ENCODE data around the gene QRSL1. TPM values are rescaled to one million over a fixed set of nuclear protein-coding genes. Genes with fewer than 3 reads are reported as not detected.

Gene QRSL1
- total and polyA plus RNA-seq, 2 donors (not counting 3 experiments of a cell fraction or from before 2014, with no cell fraction given), result 4.3 to 11.3 TPM

DNA sequence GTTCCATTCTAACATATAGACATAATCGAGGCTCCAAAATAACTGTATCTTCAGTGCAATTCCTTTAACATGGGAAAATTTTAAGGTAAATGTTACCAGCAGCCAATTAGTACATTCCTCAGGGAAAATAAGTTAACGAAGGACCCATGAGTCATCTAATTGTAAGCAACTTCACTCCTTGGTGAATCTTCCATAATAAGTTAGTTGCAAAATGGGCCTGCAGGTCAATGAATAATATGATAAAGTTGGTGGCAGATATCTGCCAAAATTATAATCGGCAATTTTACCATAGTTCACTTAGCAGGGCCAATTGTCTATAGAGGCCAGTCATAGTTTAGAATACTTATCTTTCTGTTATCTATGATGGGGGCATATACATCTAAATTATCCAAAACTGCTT is 42.3 kb downstream of the QRSL1 start:
- Histone ChIP-seq H3K27ac (ENCODE audit: insufficient read depth, low read depth, low read length) (no peak overlapping the region), H3K27me3 (ENCODE audit: control insufficient read depth in 2 of 2, insufficient read depth in 2 of 2, low read length in 2 of 2) (no peaks in the 10 kb centered on the region), H3K4me1 (ENCODE audit: control insufficient read depth, extremely low read depth, insufficient read depth, low read length) (no peaks in the 10 kb centered on the region), H3K9me1 (replicated peaks; ENCODE audit: control insufficient read depth, extremely low read depth, insufficient read depth, low read length) (no peaks in the 10 kb centered on the region), H3K79me2 (ENCODE audit: control insufficient read depth, insufficient read depth, low read length) (no peaks in the 10 kb centered on the region), H2AFZ (ENCODE audit: low read depth, low read length) (no peak overlapping the region), H3K9me3 (replicated peaks; ENCODE audit: control insufficient read depth, insufficient read depth, low read length) (no peaks in the 10 kb centered on the region), H3K4me2 (ENCODE audit: insufficient read depth, low read length) (no peak overlapping the region), H4K20me1 (replicated peaks; ENCODE audit: control insufficient read depth, extremely low read depth, insufficient read depth, low read length) (no peaks in the 10 kb centered on the region), H3K9ac (replicated peaks; ENCODE audit: extremely low read depth, insufficient read depth, low read length) (no peak overlapping the region), H3K4me3 (replicated peaks in 1 of 3; ENCODE audit: insufficient read depth in 1 of 3, low read depth in 1 of 3, low read length in 3 of 3) (no peak overlapping the region), H3K36me3 (ENCODE audit: control insufficient read depth in 2 of 2, extremely low read depth in 1 of 2, insufficient read depth in 2 of 2, low read length in 2 of 2) (no peaks in the 10 kb centered on the region)
- intact Hi-C loops (cut with micrococcal nuclease), result no loop called here
- TF ChIP-seq POLR2A (IDR thresholded peaks at IDR 0.05; ENCODE audit: low read depth, low read length), result no peak
- no peak for TF ChIP-seq FOS (IDR thresholded peaks at IDR 0.05; ENCODE audit: borderline replicate concordance, insufficient read depth, low read length)
- POLR2A ChIA-PET, result no interaction called here
- no TSS peak for BruUV-seq (replicated peaks)
- FAIRE-seq (no peak), DNase-seq (ENCODE audit: low read depth, low spot score) (no peak)
- CTCF ChIA-PET, result no interaction called here
- dilution Hi-C loops (cut with MboI; ENCODE audit: extremely low pct_ligation_motif_present, low sequenced_read_pairs), result no loop called here

- POLR2A ChIA-PET, result no interaction called here
Observed at GRCh38 chr6:106674541-106675229, 45.3 kb downstream of the QRSL1 start.

More at GRCh38 chr6:106674541-106675229, 45.3 kb downstream of the QRSL1 start:
- Histone ChIP-seq H4K20me1 (replicated peaks; ENCODE audit: control insufficient read depth, extremely low read depth, insufficient read depth, low read length) (no peaks in the 10 kb centered on the region), H3K79me2 (ENCODE audit: control insufficient read depth, insufficient read depth, low read length) (no peaks in the 10 kb centered on the region), H3K4me2 (ENCODE audit: insufficient read depth, low read length) (no peak overlapping the region), H3K9me1 (replicated peaks; ENCODE audit: control insufficient read depth, extremely low read depth, insufficient read depth, low read length) (no peaks in the 10 kb centered on the region), H3K27ac (ENCODE audit: insufficient read depth, low read depth, low read length) (no peak overlapping the region), H3K4me1 (ENCODE audit: control insufficient read depth, extremely low read depth, insufficient read depth, low read length) (no peaks in the 10 kb centered on the region), H3K36me3 (ENCODE audit: control insufficient read depth in 2 of 2, extremely low read depth in 1 of 2, insufficient read depth in 2 of 2, low read length in 2 of 2) (no peaks in the 10 kb centered on the region), H3K9ac (replicated peaks; ENCODE audit: extremely low read depth, insufficient read depth, low read length) (no peak overlapping the region), H2AFZ (ENCODE audit: low read depth, low read length) (no peak overlapping the region), H3K4me3 (replicated peaks in 1 of 3; ENCODE audit: insufficient read depth in 1 of 3, low read depth in 1 of 3, low read length in 3 of 3) (no peak overlapping the region), H3K27me3 (ENCODE audit: control insufficient read depth in 2 of 2, insufficient read depth in 2 of 2, low read length in 2 of 2) (no peaks in the 10 kb centered on the region), H3K9me3 (replicated peaks; ENCODE audit: control insufficient read depth, insufficient read depth, low read length) (no peaks in the 10 kb centered on the region)
- intact Hi-C loops (cut with micrococcal nuclease), result no loop called here
- TF ChIP-seq POLR2AphosphoS5 (IDR thresholded peaks at IDR 0.05; ENCODE audit: insufficient read depth, low read depth, low read length), result no peak
- no peak for FAIRE-seq
- CTCF ChIA-PET, result no interaction called here
- BruUV-seq (replicated peaks), result no TSS peak
- no peak for DNase-seq (ENCODE audit: low read depth, low spot score)
- dilution Hi-C loops (cut with MboI; ENCODE audit: extremely low pct_ligation_motif_present, low sequenced_read_pairs), result no loop called here

Data from endothelial cell of umbilical vein (primary cell).